Endothelial cell of umbilical vein (primary cell): ENCODE results near the gene MYO1C.

Experiments
- EZH2 ChIP-seq: IDR thresholded peaks from 2 replicates; pipeline ENCODE4 v1.6.1; 2012; ENCODE audit warnings: borderline replicate concordance, low read depth, mild to moderate bottlenecking, moderate library complexity, low read length, inconsistent platforms; ENCODE audit not compliant: severe bottlenecking
- JUN ChIP-seq: IDR thresholded peaks from 2 replicates; pipeline ENCODE4 v1.6.1; 2011; ENCODE audit warnings: borderline replicate concordance, low read depth; ENCODE audit not compliant: insufficient read length, insufficient read depth
- POLR2A ChIP-seq: IDR thresholded peaks from 2 replicates; pipeline ENCODE4 v1.6.1; 2012; ENCODE audit warnings: low read depth, mild to moderate bottlenecking, control low read depth, low read length
- POLR2AphosphoS5 ChIP-seq: IDR thresholded peaks from 2 replicates; pipeline ENCODE4 v1.6.1; 2012; ENCODE audit warnings: low read depth, mild to moderate bottlenecking, control low read depth, low read length, moderate library complexity; ENCODE audit not compliant: insufficient read depth
- TF ChIP-seq, protein P1 (sequence below): IDR thresholded peaks from 2 replicates; pipeline ENCODE4 v1.6.1; 2011; ENCODE audit not compliant: insufficient read depth, insufficient read length
- TF ChIP-seq, protein P2 (sequence below), 2 donors: IDR thresholded peaks; 1 replicate in 1 of 2; 2 replicates in 1 of 2; pipeline ENCODE4 v1.5.1; 2011; ENCODE audit warnings: low read length in 2 of 2, mild to moderate bottlenecking in 2 of 2, moderate library complexity in 2 of 2, control low read depth in 1 of 2, inconsistent platforms in 1 of 2, low read depth in 1 of 2; ENCODE audit not compliant: insufficient read depth in 1 of 2; ENCODE audit errors: extremely low read depth in 1 of 2

DNA sequence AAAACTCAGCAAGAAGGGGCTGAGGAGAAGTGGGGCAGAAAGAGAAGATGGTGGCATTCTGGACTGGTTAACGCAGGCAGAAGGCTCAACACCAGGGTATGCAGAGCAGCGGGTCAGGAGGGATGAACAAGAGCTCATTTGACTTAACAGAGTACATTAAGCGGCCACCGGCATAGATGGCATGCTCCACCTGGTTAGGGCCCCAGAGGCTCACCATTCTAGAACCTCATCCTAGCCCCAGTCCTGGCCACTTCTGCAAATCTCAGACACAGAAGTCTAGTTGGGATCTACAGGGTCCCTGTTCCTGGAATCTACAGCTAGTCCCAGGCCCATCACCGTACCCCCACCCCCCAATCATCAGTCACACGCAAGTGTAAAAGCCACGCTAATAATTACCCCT is 1.7 kb upstream of the MYO1C start:
- TF ChIP-seq, protein P1, sequence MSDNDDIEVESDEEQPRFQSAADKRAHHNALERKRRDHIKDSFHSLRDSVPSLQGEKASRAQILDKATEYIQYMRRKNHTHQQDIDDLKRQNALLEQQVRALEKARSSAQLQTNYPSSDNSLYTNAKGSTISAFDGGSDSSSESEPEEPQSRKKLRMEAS = no peak
- TF ChIP-seq, protein P2, sequence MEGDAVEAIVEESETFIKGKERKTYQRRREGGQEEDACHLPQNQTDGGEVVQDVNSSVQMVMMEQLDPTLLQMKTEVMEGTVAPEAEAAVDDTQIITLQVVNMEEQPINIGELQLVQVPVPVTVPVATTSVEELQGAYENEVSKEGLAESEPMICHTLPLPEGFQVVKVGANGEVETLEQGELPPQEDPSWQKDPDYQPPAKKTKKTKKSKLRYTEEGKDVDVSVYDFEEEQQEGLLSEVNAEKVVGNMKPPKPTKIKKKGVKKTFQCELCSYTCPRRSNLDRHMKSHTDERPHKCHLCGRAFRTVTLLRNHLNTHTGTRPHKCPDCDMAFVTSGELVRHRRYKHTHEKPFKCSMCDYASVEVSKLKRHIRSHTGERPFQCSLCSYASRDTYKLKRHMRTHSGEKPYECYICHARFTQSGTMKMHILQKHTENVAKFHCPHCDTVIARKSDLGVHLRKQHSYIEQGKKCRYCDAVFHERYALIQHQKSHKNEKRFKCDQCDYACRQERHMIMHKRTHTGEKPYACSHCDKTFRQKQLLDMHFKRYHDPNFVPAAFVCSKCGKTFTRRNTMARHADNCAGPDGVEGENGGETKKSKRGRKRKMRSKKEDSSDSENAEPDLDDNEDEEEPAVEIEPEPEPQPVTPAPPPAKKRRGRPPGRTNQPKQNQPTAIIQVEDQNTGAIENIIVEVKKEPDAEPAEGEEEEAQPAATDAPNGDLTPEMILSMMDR (IDR thresholded peaks at IDR 0.05; ENCODE audit: extremely low read depth in 1 of 2, insufficient read depth in 1 of 2, low read depth in 1 of 2, low read length in 2 of 2) = no peak
- TF ChIP-seq POLR2AphosphoS5 = no peak
- no peak for TF ChIP-seq POLR2A
- TF ChIP-seq EZH2 = no peak
- TF ChIP-seq JUN = no peak
